Adrenal gland (tissue), 19 donors: ENCODE data around the gene TTC8. TPM values are rescaled to one million over a fixed set of nuclear protein-coding genes. Genes with fewer than 3 reads are reported as not detected.
A peak's percentile ranks its signal among the peaks of the same experiment; 100 is the strongest.

Source experiments
- DNase-seq, 7 donors: peaks; one replicate each; pipeline ENCODE4 v3.0.0-alpha.2; 2019 to 2020
- H3K27ac ChIP-seq, 5 donors: fragments of 200-600 bp; sonication (generic) in 4 of 5; 1 replicate in 3 of 5; 2 replicates in 2 of 5; pipeline versions ENCODE4 v1.5.1 to v1.8.0; 2016 to 2020; ENCODE audit warnings: mild to moderate bottlenecking in 1 of 5
- H3K27me3 ChIP-seq: fragments of 200-600 bp; 2 replicates; pipeline ENCODE4 v1.8.0; 2021
- H3K36me3 ChIP-seq, 2 donors: fragments of 200-600 bp; replicated peaks in 1 of 2; 1 replicate in 1 of 2; 2 replicates in 1 of 2; pipeline versions ENCODE4 v1.5.1 to v1.8.0; 2018 to 2022
- H3K4me1 ChIP-seq, 2 donors: fragments of 200-600 bp; replicated peaks in 1 of 2; 1 replicate in 1 of 2; 2 replicates in 1 of 2; pipeline versions ENCODE4 v1.5.1 to v1.8.0; 2018 to 2021
- H3K4me3 ChIP-seq, 4 donors: fragments of 200-600 bp; sonication (generic) in 3 of 4; one replicate each; pipeline ENCODE4 v1.5.1; 2016 to 2018
- H3K9me3 ChIP-seq, 3 donors: fragments of 200-600 bp; sonication (generic) in 1 of 3; replicated peaks in 1 of 3; 1 replicate in 2 of 3; 2 replicates in 1 of 3; pipeline versions ENCODE4 v1.5.1 to v1.8.0; 2016 to 2021
- POLR2A ChIP-seq, 2 donors: fragments of 450-650 bp; IDR thresholded peaks; one replicate each; pipeline ENCODE4 v1.6.1; 2017; ENCODE audit warnings: antibody characterized with exemption in 2 of 2, mild to moderate bottlenecking in 2 of 2, moderate library complexity in 1 of 2
- WGBS, 4 donors: extraction: QIAGEN DNeasy Blood & Tissue Kit in 2 of 4; methylation state at CpG; one replicate each; pipeline versions ENCODE4 v1.1.5 to v1.1.7; 2013 to 2017; 5-methylcytosine and 5-hydroxymethylcytosine counted together
- intact Hi-C, 2 donors: fragments of 100-400 bp; cut with DNase I; formaldehyde crosslinking; loops; one replicate each; pipeline versions ENCODE4 v1.14.1 to v1.15.0; 2022 to 2023
- long read RNA-seq, 10 donors: library from polyadenylated mRNA in 3 of 10; unstranded in 2 of 10; stranded (forward) in 1 of 10; transcript quantifications; one replicate each; pipeline ENCODE4 v2.0.0 and lab custom pipeline, GENCODE V29; 2021 to 2026
- polyA plus RNA-seq, 3 donors: library from polyadenylated mRNA; stranded (reverse); fragments of 200-250 nt in 2 of 3; fragments of 350-450 nt in 1 of 3; fragmentation: Illumina TruSeq in 1 of 3; extraction: RNeasy Lipid Tissue Mini Kit (QIAGEN cat#74804) in 1 of 3; gene quantifications; one replicate each; pipeline ENCODE4 v1.2.3, GENCODE V29; 2013 to 2014
- total RNA-seq, 9 donors: library from RNA; depleted of rRNA in 4 of 9; stranded (reverse); fragments of >200 nt in 4 of 9; fragments of 120-200 nt in 1 of 9; fragmentation: NEBNext Ultra II Directional in 1 of 9; extraction: Animal tissue kit (Norgen Biotek cat#: 25700) in 1 of 9; gene quantifications; one replicate each; pipeline versions ENCODE4 v1.1.0 to v1.2.4, GENCODE V29; 2013 to 2023
- TF ChIP-seq, protein P1 (sequence below), 6 experiments: fragments of 450-650 bp in 4 of 6; fragments of 200-600 bp in 2 of 6; sonication (generic) in 1 of 6; IDR thresholded peaks; 1 replicate in 5 of 6; 2 replicates in 1 of 6; pipeline versions ENCODE4 v1.5.1 to v1.8.0; 2016 to 2021; ENCODE audit warnings: antibody characterized with exemption in 6 of 6, mild to moderate bottlenecking in 2 of 6, moderate library complexity in 1 of 6
- donor health status: healthy with polysubstance abuse.
- donor health status: Bipolar disorder and iron deficiency.
- donor health status: DM: yes; HTN: yes; CAD: no.
- donor health status: DM: no; HTN: no; CAD: no.
- donor health status: DM: no; HTN: no; CAD: no.
- donor health status: DM: yes; HTN: yes; CAD: no.

Gene TTC8
- 100 to 1,000 TPM in 1 of 9 donors, 10 to 100 TPM in 8; 40.4 to 184 (median 74.2) TPM for total RNA-seq
- 10 to 100 TPM; 53.5 to 68.5 (median 62.3) TPM for polyA plus RNA-seq
- long read RNA-seq, donor 1, full-length matches to known transcripts = 11 of 11 reads
- long read RNA-seq, donor 1, partial matches to known transcripts = 0 of 11 reads
- long read RNA-seq, donor 1, other reads (novel, unspliced or antisense) = 0 of 11 reads
- long read RNA-seq, donor 2, full-length matches to known transcripts = 8 of 14 reads
- long read RNA-seq, donor 2, partial matches to known transcripts = 0 of 14 reads
- long read RNA-seq, donor 2, other reads (novel, unspliced or antisense) = 6 of 14 reads
- long read RNA-seq, donor 3, full-length matches to known transcripts = 10 of 19 reads
- long read RNA-seq, donor 3, partial matches to known transcripts = 9 of 19 reads
- long read RNA-seq, donor 3, other reads (novel, unspliced or antisense) = 0 of 19 reads
- long read RNA-seq, donor 4, full-length matches to known transcripts = 52 of 64 reads
- long read RNA-seq, donor 4, partial matches to known transcripts = 4 of 64 reads
- long read RNA-seq, donor 4, other reads (novel, unspliced or antisense) = 8 of 64 reads
- long read RNA-seq, donor 5, full-length matches to known transcripts = 56 of 73 reads
- long read RNA-seq, donor 5, partial matches to known transcripts = 2 of 73 reads
- long read RNA-seq, donor 5, other reads (novel, unspliced or antisense) = 15 of 73 reads
- long read RNA-seq, donor 6, full-length matches to known transcripts = 26 of 34 reads
- long read RNA-seq, donor 6, partial matches to known transcripts = 3 of 34 reads
- long read RNA-seq, donor 6, other reads (novel, unspliced or antisense) = 5 of 34 reads
- long read RNA-seq, donor 7, full-length matches to known transcripts = 2 of 2 reads
- long read RNA-seq, donor 7, partial matches to known transcripts = 0 of 2 reads
- long read RNA-seq, donor 7, other reads (novel, unspliced or antisense) = 0 of 2 reads
- long read RNA-seq, donor 8, full-length matches to known transcripts = 6 of 6 reads
- long read RNA-seq, donor 8, partial matches to known transcripts = 0 of 6 reads
- long read RNA-seq, donor 8, other reads (novel, unspliced or antisense) = 0 of 6 reads
- long read RNA-seq, donor 9, full-length matches to known transcripts = 16 of 16 reads
- long read RNA-seq, donor 9, partial matches to known transcripts = 0 of 16 reads
- long read RNA-seq, donor 9, other reads (novel, unspliced or antisense) = 0 of 16 reads
- long read RNA-seq, donor 10 = 0 reads

DNA sequence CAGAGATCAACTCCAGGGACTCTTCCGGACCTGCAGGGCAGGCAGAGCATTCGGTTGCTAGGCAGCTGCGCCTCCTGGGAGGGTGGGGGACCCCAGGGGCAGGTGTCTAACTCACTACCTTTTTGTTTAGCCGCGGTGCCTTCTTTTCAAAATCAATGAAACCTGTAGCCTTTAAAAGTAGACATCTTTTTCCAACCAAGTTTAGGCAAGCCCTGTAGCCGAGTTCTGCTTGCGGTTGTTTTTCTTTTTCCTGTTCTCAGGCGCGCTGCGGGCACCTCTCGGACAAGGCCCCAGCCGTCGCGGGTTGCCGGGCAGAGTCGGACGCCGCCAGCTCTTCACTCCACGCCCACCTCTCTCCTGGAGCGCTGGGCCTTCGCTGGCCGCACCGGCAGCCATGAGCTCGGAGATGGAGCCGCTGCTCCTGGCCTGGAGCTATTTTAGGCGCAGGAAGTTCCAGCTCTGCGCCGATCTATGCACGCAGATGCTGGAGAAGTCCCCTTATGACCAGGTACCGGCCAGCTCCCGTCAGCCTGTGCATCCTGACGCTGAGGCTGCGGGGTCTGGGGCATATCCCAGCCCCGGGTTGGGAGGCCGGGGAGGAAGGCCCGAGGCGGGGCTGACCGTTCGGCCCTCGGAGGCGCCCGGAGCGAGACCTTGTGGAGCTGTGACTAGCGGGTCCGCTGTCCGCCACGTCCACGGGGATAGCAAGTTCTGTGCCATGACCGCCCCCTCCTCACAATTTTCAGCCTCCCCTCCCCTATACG, at the start of gene TTC8:
Gene TTC8 (plus strand): TSS at position 338 of the 764 bp plus-strand sequence. CDS start 57 bp downstream, at position 395.
- peaks cover 25 to 51% of the 10 kb centered on the region in 2 donors for H3K4me1 ChIP-seq
- peak within 1 kb of the TSS; percentile 28 to 81 (median 70) for H3K4me3 ChIP-seq
- DNase-seq = peak; percentile 88 to 92 (median 89)
- TF ChIP-seq, protein P1, sequence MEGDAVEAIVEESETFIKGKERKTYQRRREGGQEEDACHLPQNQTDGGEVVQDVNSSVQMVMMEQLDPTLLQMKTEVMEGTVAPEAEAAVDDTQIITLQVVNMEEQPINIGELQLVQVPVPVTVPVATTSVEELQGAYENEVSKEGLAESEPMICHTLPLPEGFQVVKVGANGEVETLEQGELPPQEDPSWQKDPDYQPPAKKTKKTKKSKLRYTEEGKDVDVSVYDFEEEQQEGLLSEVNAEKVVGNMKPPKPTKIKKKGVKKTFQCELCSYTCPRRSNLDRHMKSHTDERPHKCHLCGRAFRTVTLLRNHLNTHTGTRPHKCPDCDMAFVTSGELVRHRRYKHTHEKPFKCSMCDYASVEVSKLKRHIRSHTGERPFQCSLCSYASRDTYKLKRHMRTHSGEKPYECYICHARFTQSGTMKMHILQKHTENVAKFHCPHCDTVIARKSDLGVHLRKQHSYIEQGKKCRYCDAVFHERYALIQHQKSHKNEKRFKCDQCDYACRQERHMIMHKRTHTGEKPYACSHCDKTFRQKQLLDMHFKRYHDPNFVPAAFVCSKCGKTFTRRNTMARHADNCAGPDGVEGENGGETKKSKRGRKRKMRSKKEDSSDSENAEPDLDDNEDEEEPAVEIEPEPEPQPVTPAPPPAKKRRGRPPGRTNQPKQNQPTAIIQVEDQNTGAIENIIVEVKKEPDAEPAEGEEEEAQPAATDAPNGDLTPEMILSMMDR (IDR thresholded peaks at IDR 0.05) = peak in 1 of 6 experiments; percentile 26
- peak; percentile 83 to 87 for TF ChIP-seq POLR2A (IDR thresholded peaks at IDR 0.05)
- peak within 1 kb of the TSS; percentile 72 to 94 (median 85) for H3K27ac ChIP-seq
- no peaks in the 10 kb centered on the region for H3K27me3 ChIP-seq
- no peaks in the 10 kb centered on the region for H3K36me3 ChIP-seq
- 1% methylated on average over 14 to 50 of the region's 50 CpGs for WGBS, 4 donors
- intact Hi-C loops = no loop called here
- H3K9me3 ChIP-seq = no peaks in the 10 kb centered on the region

DNA sequence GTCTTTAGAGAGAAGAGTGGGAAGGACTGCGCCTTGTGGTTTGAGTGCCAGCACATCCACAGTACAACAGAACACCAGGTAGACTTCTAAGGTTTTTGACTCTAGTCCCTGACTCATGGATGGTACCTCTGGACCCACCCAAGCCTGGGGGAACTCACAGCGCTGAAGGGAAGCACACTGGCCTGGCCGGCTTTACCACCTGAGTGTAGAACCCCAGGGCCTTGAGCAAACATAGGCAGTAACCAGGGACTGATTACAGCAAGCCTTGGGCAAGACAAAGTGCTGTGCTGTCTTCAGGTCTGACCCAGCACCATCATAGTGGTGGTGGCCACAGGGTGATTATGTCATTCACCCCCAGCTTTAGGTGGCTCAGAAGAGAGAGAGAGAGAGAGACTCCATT, 48.9 kb upstream of the TTC8 start:
- no peak overlapping the region for H3K27ac ChIP-seq
- no peaks in the 10 kb centered on the region for H3K27me3 ChIP-seq
- intact Hi-C loops = no loop called here
- DNase-seq = no peak
- no peaks in the 10 kb centered on the region for H3K36me3 ChIP-seq
- no peaks in the 10 kb centered on the region for H3K4me1 ChIP-seq
- 96 to 100% (median 98%) methylated on average over 2 to 3 of the region's 3 CpGs; no CpG with 5 or more reads in 1 of the 4 donors for WGBS, 4 donors
- TF ChIP-seq POLR2A (IDR thresholded peaks at IDR 0.05) = no peak
- TF ChIP-seq, protein P1 (IDR thresholded peaks at IDR 0.05) = no peak
- no peak overlapping the region for H3K4me3 ChIP-seq
- no peaks in the 10 kb centered on the region for H3K9me3 ChIP-seq

DNA sequence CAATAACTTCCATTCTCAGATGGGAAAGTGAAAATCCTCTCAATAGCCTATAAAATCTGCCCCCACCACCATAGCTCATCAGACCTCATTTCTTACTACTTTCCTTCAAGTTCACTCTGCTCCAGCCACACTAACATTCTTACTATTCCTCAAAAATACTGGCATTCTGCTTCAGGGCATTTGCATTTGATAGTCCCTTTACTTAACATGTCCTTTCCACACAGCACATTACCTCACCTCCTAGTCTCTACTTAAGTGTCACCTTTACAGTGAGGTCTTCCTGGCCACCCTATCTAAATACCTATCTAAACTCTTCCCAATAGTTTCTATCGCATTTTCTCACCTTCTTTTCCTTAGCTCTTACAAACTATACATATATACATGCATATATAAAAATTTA, 38.5 kb upstream of the TTC8 start:
- 93 to 96% (median 95%) methylated on average over 1 of the region's 1 CpG for WGBS, 4 donors
- DNase-seq = no peak
- Histone ChIP-seq H3K9me3 (no peaks in the 10 kb centered on the region), H3K27ac (no peak overlapping the region), H3K4me1 (no peaks in the 10 kb centered on the region), H3K4me3 (no peak overlapping the region), H3K36me3 (no peaks in the 10 kb centered on the region), H3K27me3 (no peaks in the 10 kb centered on the region)
- TF ChIP-seq POLR2A (IDR thresholded peaks at IDR 0.05) = no peak
- TF ChIP-seq, protein P1 (IDR thresholded peaks at IDR 0.05) = no peak
- intact Hi-C loops = no loop called here
